HepG2 (cell line): ENCODE data around the gene PDZD7. TPM values are rescaled to one million over a fixed set of nuclear protein-coding genes. Genes with fewer than 3 reads are reported as not detected.

Experiments
- ARID4A ChIP-seq: sonication (generic); formaldehyde crosslinking; IDR thresholded peaks from 2 replicates; pipeline ENCODE4 v1.5.0; 2020; ENCODE audit warnings: mild to moderate bottlenecking, missing genetic modification reagents, borderline replicate concordance
- BCL6 ChIP-seq: IDR thresholded peaks from 2 replicates; pipeline ENCODE4 v1.6.1; 2016; ENCODE audit warnings: missing genetic modification reagents, missing compliant biosample characterization
- ERF ChIP-seq: IDR thresholded peaks from 2 replicates; pipeline ENCODE4 v1.6.1; 2018; ENCODE audit warnings: missing biosample characterization, missing genetic modification reagents
- HOXA9 ChIP-seq: sonication (generic); formaldehyde crosslinking; IDR thresholded peaks from 2 replicates; pipeline ENCODE4 v1.8.1; 2022; ENCODE audit warnings: missing genetic modification reagents, mild to moderate bottlenecking, moderate library complexity, borderline replicate concordance
- IRF9 ChIP-seq: sonication (generic); formaldehyde crosslinking; IDR thresholded peaks from 2 replicates; pipeline ENCODE4 v1.8.0; 2022; ENCODE audit warnings: missing genetic modification reagents, mild to moderate bottlenecking, borderline replicate concordance
- JARID2 ChIP-seq: sonication (generic); formaldehyde crosslinking; IDR thresholded peaks from 2 replicates; pipeline ENCODE4 v1.8.1; 2023; ENCODE audit warnings: missing genetic modification reagents, inconsistent platforms; ENCODE audit not compliant: insufficient replicate concordance
- MYC ChIP-seq: sonication (generic); formaldehyde crosslinking; IDR thresholded peaks from 2 replicates; pipeline ENCODE4 v1.9.0; 2021; ENCODE audit warnings: missing genetic modification reagents, borderline replicate concordance
- NFE2L2 ChIP-seq: fragments of 150-350 bp; IDR thresholded peaks from 2 replicates; pipeline ENCODE4 v1.6.1; 2014; ENCODE audit warnings: low read length
- PHF8 ChIP-seq: sonication (generic); formaldehyde crosslinking; IDR thresholded peaks from 2 replicates; pipeline ENCODE4 v1.5.0; 2020; ENCODE audit warnings: missing genetic modification reagents
- RBFOX2 ChIP-seq: fragments of 200-400 bp; formaldehyde crosslinking; IDR thresholded peaks from 2 replicates; pipeline ENCODE4 v1.6.1; 2017; ENCODE audit warnings: low read depth, mild to moderate bottlenecking, low read length
- RFXAP ChIP-seq: sonication (generic); formaldehyde crosslinking; IDR thresholded peaks from 2 replicates; pipeline ENCODE4 v1.4.0; 2020; ENCODE audit warnings: missing genetic modification reagents, borderline replicate concordance
- SIX1 ChIP-seq: sonication (generic); formaldehyde crosslinking; IDR thresholded peaks from 2 replicates; pipeline ENCODE4 v1.4.0; 2020; ENCODE audit warnings: missing genetic modification reagents, borderline replicate concordance
- SP5 ChIP-seq: IDR thresholded peaks from 2 replicates; pipeline ENCODE4 v1.6.1; 2016; ENCODE audit warnings: low read depth, borderline replicate concordance
- SPEN ChIP-seq: sonication (generic); formaldehyde crosslinking; IDR thresholded peaks from 2 replicates; pipeline ENCODE4 v1.5.1; 2020; ENCODE audit warnings: low read depth, mild to moderate bottlenecking, missing genetic modification reagents
- TFDP1 ChIP-seq: IDR thresholded peaks from 2 replicates; pipeline ENCODE4 v1.6.1; 2016; ENCODE audit warnings: missing compliant biosample characterization, missing genetic modification reagents, borderline replicate concordance
- U2AF1 ChIP-seq: fragments of 200-400 bp; formaldehyde crosslinking; optimal IDR thresholded peaks from 2 replicates; pipeline ENCODE3; 2017; ENCODE audit warnings: mild to moderate bottlenecking, low read depth, low read length
- YEATS4 ChIP-seq: sonication (generic); formaldehyde crosslinking; IDR thresholded peaks from 2 replicates; pipeline ENCODE4 v1.4.0; 2020; ENCODE audit warnings: missing genetic modification reagents, borderline replicate concordance
- ZNF496 ChIP-seq: sonication (generic); formaldehyde crosslinking; IDR thresholded peaks from 2 replicates; pipeline ENCODE4 v1.8.1; 2023; ENCODE audit warnings: mild to moderate bottlenecking, moderate library complexity, missing genetic modification reagents; ENCODE audit not compliant: insufficient replicate concordance
- ZNF546 ChIP-seq: sonication (generic); formaldehyde crosslinking; conservative IDR thresholded peaks from 2 replicates; pipeline ENCODE4 v1.8.1; 2023; ENCODE audit warnings: mild to moderate bottlenecking, missing genetic modification reagents
- ZSCAN21 ChIP-seq: sonication (generic); formaldehyde crosslinking; IDR thresholded peaks from 2 replicates; pipeline ENCODE4 v1.8.0; 2022; ENCODE audit warnings: mild to moderate bottlenecking, missing genetic modification reagents, moderate library complexity, borderline replicate concordance
- polyA plus RNA-seq, 8 experiments: library from polyadenylated mRNA; depleted of rRNA in 3 of 8; stranded (reverse) in 7 of 8; unstranded in 1 of 8; fragments of >200 nt; fragmentation: Illumina TruSeq in 4 of 8; extraction: Trizol in 4 of 8; gene quantifications; 2 replicates each; pipeline versions ENCODE4 v1.2.1 to v1.2.3, GENCODE V29; 2011 to 2016; ENCODE audit warnings: low read depth in 4 of 8, missing spikeins in 1 of 8, mixed read lengths in 1 of 8; ENCODE audit not compliant: insufficient read depth in 1 of 8
- total RNA-seq, 5 experiments: library from RNA; depleted of rRNA; stranded (reverse); fragments of >200 nt; fragmentation: Illumina TruSeq; extraction: Trizol; gene quantifications; 2 replicates each; pipeline ENCODE4 v1.2.3, GENCODE V29; 2016; ENCODE audit warnings: low read depth in 1 of 5

PDZD7 gene
- total and polyA plus RNA-seq, 2 of the 13 experiments (the other 11 are each of a cell fraction or from before 2014, with no cell fraction given): 0.58 to 0.73 TPM

- TF ChIP-seq ZSCAN21 (CRISPR knock-in tag): peak; percentile 18; the same call in 1 of the 2 replicates
- TF ChIP-seq ARID4A: peak; percentile 48; the same call in 1 of the 2 replicates
- peak; percentile 38; the same call in 1 of the 2 replicates for TF ChIP-seq PHF8
- no peak for TF ChIP-seq ERF
- TF ChIP-seq RFXAP (CRISPR knock-in tag): peak; percentile 18; the same call in 1 of the 2 replicates
- TF ChIP-seq NFE2L2: no peak
- no peak for TF ChIP-seq ZNF496 (CRISPR knock-in tag)
- peak; percentile 39 for TF ChIP-seq SPEN (CRISPR knock-in tag)
- TF ChIP-seq SIX1 (CRISPR knock-in tag): peak; percentile 61
- no peak for TF ChIP-seq HOXA9 (CRISPR knock-in tag)
- peak; percentile 66 for TF ChIP-seq RBFOX2
- TF ChIP-seq U2AF1: peak; percentile 74
- peak; percentile 48 for TF ChIP-seq JARID2
- 0 out of 2 replicates have a peak, but pooled peaks have one; percentile 32 for TF ChIP-seq YEATS4 (CRISPR knock-in tag)
- 0 out of 2 replicates have a peak, but pooled peaks have one; percentile 26 for TF ChIP-seq ZNF546
- peak; percentile 50; the same call in 1 of the 2 replicates for TF ChIP-seq SP5 (CRISPR knock-in tag)
- TF ChIP-seq TFDP1 (CRISPR knock-in tag): 0 out of 2 replicates have a peak, but pooled peaks have one; percentile 14
- peak; percentile 32; the same call in 1 of the 2 replicates for TF ChIP-seq MYC (CRISPR knock-in tag)
- TF ChIP-seq BCL6 (CRISPR knock-in tag): peak; percentile 61
- no peak for TF ChIP-seq IRF9 (CRISPR knock-in tag)
These were observed 1.1 kb upstream of the PDZD7 start (continued) for GRCh38 chr10:101031796-101032636.
